Ishikawa (cell line): ENCODE measurements around the gene SLC27A2.

Experiments
- CEBPB ChIP-seq: IDR thresholded peaks from 2 replicates; pipeline ENCODE4 v1.6.1; 2012
- CREB1 ChIP-seq: IDR thresholded peaks from 2 replicates; pipeline ENCODE4 v1.6.1; 2012; ENCODE audit warnings: low read depth
- EGR1 ChIP-seq: IDR thresholded peaks from 2 replicates; pipeline ENCODE4 v1.6.1; 2012
- EP300 ChIP-seq: IDR thresholded peaks from 2 replicates; pipeline ENCODE4 v1.6.1; 2012; ENCODE audit warnings: borderline replicate concordance
- FOXM1 ChIP-seq: IDR thresholded peaks from 2 replicates; pipeline ENCODE4 v1.6.1; 2012; ENCODE audit warnings: low read depth, borderline replicate concordance
- NFIC ChIP-seq: IDR thresholded peaks from 2 replicates; pipeline ENCODE4 v1.6.1; 2012
- RAD21 ChIP-seq: IDR thresholded peaks from 2 replicates; pipeline ENCODE4 v1.6.1; 2012; ENCODE audit warnings: low read depth
- TAF1 ChIP-seq: IDR thresholded peaks from 2 replicates; pipeline ENCODE4 v1.6.1; 2012; ENCODE audit warnings: low read depth, mild to moderate bottlenecking
- YY1 ChIP-seq: IDR thresholded peaks from 2 replicates; pipeline ENCODE4 v1.6.1; 2012; ENCODE audit warnings: low read depth
- ZBTB7A ChIP-seq: IDR thresholded peaks from 2 replicates; pipeline ENCODE4 v1.6.1; 2012; ENCODE audit warnings: low read depth
- TF ChIP-seq, protein P1 (sequence below): IDR thresholded peaks from 2 replicates; pipeline ENCODE4 v1.6.1; 2012

DNA sequence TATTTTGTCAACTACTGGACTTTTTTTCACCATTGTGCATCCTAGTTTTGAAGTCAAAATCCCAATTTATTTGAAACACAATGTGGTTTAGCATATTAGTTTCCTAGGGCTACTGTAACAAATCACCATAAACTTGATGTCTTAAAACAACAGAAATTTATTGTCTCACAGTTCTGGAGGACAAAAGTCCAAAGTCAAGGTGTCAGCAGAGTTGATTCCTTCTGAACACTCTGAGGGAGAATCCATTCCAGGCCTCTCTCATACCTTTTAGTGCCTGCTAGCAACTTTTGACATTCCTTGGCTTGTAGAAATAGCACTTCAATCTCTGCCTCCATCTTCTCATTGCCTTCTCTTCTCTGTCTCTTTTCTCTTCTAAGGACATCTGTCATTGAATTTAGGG, 14.9 kb upstream of the SLC27A2 start:
- TF ChIP-seq RAD21 (no peak), CREB1 (no peak), FOXM1 (no peak), CEBPB (no peak), YY1 (no peak), ZBTB7A (no peak), TAF1 (no peak), EP300 (no peak), NFIC (no peak), EGR1 (no peak)
- TF ChIP-seq, protein P1, sequence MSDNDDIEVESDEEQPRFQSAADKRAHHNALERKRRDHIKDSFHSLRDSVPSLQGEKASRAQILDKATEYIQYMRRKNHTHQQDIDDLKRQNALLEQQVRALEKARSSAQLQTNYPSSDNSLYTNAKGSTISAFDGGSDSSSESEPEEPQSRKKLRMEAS = no peak
